M059J (cell line): ENCODE results near the gene CCDC136. TPM values are rescaled to one million over a fixed set of nuclear protein-coding genes. Genes with fewer than 3 reads are reported as not detected.

Experiments used
- DNase-seq: peaks from one replicate; pipeline ENCODE4 v3.0.0-alpha.2; 2012; ENCODE audit warnings: low read depth
- total RNA-seq: library from RNA; depleted of rRNA; stranded (reverse); fragments of >200 nt; shearing (Covaris generic); gene quantifications from 2 replicates; pipeline ENCODE4 v1.2.3, GENCODE V29; 2014; rRNA removed

The CCDC136 gene
- total RNA-seq, 1 experiment from 2014 or later = 5.7 TPM

GRCh38 chr7:128862571-128863432 is 71.0 kb downstream of the CCDC136 start, which contains the start of gene ATP6V1F:
ATP6V1F (plus strand) TSS chr7:128862856; CDS start chr7:128862905, 49 bp downstream.
- peak; percentile 96 for DNase-seq

GRCh38 chr7:128863433-128863989 is 71.7 kb downstream of the CCDC136 start:
- DNase-seq = peak; percentile 76

- no peak for DNase-seq
These were observed 73.5 kb downstream of the CCDC136 start for GRCh38 chr7:128865303-128865702.

GRCh38 chr7:128865996-128866877 is 74.5 kb downstream of the CCDC136 start:
- no peak for DNase-seq

GRCh38 chr7:128867241-128867640 is 75.5 kb downstream of the CCDC136 start:
- DNase-seq = no peak

- no peak for DNase-seq
These were observed 76.3 kb downstream of the CCDC136 start for GRCh38 chr7:128867842-128868623.

- DNase-seq = no peak
These were observed 76.9 kb downstream of the CCDC136 start for GRCh38 chr7:128868624-128869137.

- no peak for DNase-seq
These were observed 77.6 kb downstream of the CCDC136 start for GRCh38 chr7:128869138-128869943.

GRCh38 chr7:128869944-128870285 is 78.1 kb downstream of the CCDC136 start:
- no peak for DNase-seq

- no peak for DNase-seq
These were observed 79.3 kb downstream of the CCDC136 start for GRCh38 chr7:128871050-128871449.

Other genes starting within 250 kb of the CCDC136 start
- gene GARIN1A, start 119.7 kb upstream of the CCDC136 start, total RNA-seq = 0.02 and 0.07 TPM in 2 replicates
- 571 and 729 TPM in 2 replicates for gene CALU, start 52.6 kb upstream of the CCDC136 start, total RNA-seq
- not detected in 2 replicates for gene OPN1SW, start 16.2 kb upstream of the CCDC136 start, total RNA-seq
- 60.7 and 150 TPM in 2 replicates for gene FLNC, start 38.4 kb downstream of the CCDC136 start, total RNA-seq
- 160 TPM in 2 replicates for gene ATP6V1F, start 70.9 kb downstream of the CCDC136 start, total RNA-seq
- not detected in 2 replicates for gene KCP, start 118.7 kb downstream of the CCDC136 start, total RNA-seq
- gene IRF5, start 146.0 kb downstream of the CCDC136 start, total RNA-seq = 0.64 and 1.8 TPM in 2 replicates